Measurements from ENCODE around the gene SAMD10. TPM values are rescaled to one million over a fixed set of nuclear protein-coding genes. Genes with fewer than 3 reads are reported as not detected.

Gene SAMD10
- total and polyA plus RNA-seq, 10 of the 15 experiments (the other 5 are each of a cell fraction or from before 2014, with no cell fraction given): 1.3 to 51.4 (median 17.9) TPM

DNA sequence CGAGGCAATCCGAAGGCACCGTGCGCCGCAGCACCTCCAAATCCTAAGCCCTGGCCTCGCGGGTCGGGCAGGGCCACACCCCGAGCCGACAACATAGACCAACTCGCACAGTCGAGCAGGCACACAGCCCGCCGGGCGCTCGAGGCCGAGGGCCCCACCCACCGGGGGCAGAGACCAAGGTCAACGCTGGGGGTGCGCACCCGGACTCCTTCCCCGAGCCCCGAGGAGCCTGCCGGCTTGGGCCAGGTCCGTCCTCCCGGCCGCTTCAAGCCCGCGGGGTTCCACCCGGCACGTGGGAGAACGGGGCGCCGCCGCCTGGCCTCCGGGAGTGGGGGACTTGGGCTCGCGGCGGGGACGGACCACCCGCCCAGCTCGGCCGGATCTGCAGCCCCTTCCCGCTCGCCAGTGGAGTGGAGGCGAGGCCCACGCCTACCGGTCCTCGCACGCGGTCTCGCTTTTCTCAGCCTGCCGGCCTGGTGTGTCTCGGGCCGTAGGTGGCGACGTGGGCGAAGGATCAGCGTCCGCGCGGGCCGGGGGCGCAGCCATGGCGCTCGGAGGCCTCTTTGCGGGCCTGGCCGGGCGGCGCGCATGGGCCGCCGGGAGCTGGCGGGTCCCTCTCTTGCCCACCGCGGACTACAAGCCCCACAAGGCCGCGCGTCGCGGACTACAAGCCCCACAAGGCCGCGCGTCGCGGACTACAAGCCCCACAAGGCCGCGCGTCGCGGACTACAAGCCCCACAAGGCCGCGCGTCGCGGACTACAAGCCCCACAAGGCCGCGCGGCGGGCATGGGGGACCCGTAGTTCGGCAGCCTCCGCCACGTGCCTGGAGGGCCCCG, 23.4 kb downstream of the SAMD10 start, which contains the start of gene UCKL1 (continued):
- TF ChIP-seq, protein P1, sequence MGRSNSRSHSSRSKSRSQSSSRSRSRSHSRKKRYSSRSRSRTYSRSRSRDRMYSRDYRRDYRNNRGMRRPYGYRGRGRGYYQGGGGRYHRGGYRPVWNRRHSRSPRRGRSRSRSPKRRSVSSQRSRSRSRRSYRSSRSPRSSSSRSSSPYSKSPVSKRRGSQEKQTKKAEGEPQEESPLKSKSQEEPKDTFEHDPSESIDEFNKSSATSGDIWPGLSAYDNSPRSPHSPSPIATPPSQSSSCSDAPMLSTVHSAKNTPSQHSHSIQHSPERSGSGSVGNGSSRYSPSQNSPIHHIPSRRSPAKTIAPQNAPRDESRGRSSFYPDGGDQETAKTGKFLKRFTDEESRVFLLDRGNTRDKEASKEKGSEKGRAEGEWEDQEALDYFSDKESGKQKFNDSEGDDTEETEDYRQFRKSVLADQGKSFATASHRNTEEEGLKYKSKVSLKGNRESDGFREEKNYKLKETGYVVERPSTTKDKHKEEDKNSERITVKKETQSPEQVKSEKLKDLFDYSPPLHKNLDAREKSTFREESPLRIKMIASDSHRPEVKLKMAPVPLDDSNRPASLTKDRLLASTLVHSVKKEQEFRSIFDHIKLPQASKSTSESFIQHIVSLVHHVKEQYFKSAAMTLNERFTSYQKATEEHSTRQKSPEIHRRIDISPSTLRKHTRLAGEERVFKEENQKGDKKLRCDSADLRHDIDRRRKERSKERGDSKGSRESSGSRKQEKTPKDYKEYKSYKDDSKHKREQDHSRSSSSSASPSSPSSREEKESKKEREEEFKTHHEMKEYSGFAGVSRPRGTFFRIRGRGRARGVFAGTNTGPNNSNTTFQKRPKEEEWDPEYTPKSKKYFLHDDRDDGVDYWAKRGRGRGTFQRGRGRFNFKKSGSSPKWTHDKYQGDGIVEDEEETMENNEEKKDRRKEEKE (IDR thresholded peaks at IDR 0.05): no peak
- no peak for TF ChIP-seq EP300 (IDR thresholded peaks at IDR 0.05; ENCODE audit: borderline replicate concordance in 1 of 2, control insufficient read depth in 1 of 2, low read depth in 2 of 2, low read length in 2 of 2)
- peak; percentile 83; the same call in 1 of the 2 replicates for TF ChIP-seq ZNF207 (IDR thresholded peaks at IDR 0.05; ENCODE audit: borderline replicate concordance)
- no peak for TF ChIP-seq ZBED1 (IDR thresholded peaks at IDR 0.05; ENCODE audit: borderline replicate concordance)
- no peak for TF ChIP-seq MTA2 (IDR thresholded peaks at IDR 0.05; ENCODE audit: low read depth)
- TF ChIP-seq CREM (IDR thresholded peaks at IDR 0.05; ENCODE audit: low read depth): peak; percentile 97

DNA sequence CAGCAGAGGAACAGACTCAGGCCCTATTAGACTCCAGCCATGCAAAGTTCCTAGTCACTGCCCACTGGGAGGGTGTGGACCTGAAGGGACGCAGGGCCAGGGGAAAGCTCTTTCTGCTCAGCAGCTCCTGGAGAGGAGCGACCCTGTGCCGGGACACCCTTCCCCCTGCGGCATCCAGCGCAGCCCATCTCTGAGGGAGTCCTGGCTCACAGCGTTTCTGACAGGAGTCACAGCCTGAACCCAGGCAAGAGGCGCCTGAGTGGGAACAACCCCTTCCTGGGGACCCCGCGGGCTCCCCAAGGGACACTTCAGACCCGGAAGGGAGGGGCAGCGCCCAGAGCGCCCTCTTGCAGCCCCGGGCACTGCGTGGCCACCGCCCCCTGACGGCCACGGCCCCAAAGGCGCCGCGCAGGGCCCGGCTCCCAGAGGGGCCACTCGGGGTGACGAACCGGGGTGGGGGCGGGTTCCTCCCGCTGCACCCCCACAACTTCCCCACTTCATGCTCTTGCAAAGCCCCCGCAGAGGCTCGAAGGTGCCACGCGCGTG, 24.1 kb downstream of the SAMD10 start:
- ChIA-PET RAD21 (ENCODE audit: unreplicated experiment) (interaction anchor here (2.2 kb wide), 1 partner anchor 84 kb away, joined by 10 read pairs; no protein-coding TSS in a partner anchor), CTCF (interaction anchor here (1.2 to 1.9 kb wide), 2 partner anchors 18 to 248 kb away, joined by 4 to 7 read pairs; partner anchors contain the start of genes ARFRP1 and ZGPAT), SMC1A (ENCODE audit: uncharacterized antibody, unreplicated experiment) (interaction anchor here (0.7 to 2.7 kb wide), 3 partner anchors 18 to 246 kb away, joined by 3 to 7 read pairs (median 3); no protein-coding TSS in a partner anchor), POLR2A (interaction anchor here (1.1 to 1.2 kb wide), 2 partner anchors 297 to 314 kb away, joined by 3 read pairs; partner anchors contain the start of gene RTEL1)
- Histone ChIP-seq H3K27ac (ENCODE audit: control insufficient read depth, insufficient read depth) (peak overlapping the region; percentile 83), H3K36me3 (ENCODE audit: control insufficient read depth in 2 of 2, insufficient read depth in 2 of 2, low read length in 1 of 2) (no peaks in the 10 kb centered on the region; a peak in 2 of 4 replicates), H3K9ac (ENCODE audit: control insufficient read depth, insufficient read depth, low read length) (peak overlapping the region; percentile 90), H2AFZ (ENCODE audit: control insufficient read depth, low read depth, low read length) (no peak overlapping the region; the same call in 1 of the 2 replicates), H3K4me3 (peak overlapping the region; percentile 81), H3K4me1 (ENCODE audit: control insufficient read depth, insufficient read depth, low read length) (peaks cover 10% of the 10 kb centered on the region), H3K79me2 (ENCODE audit: control insufficient read depth, insufficient read depth, low read length) (peaks cover 38% of the 10 kb centered on the region), H3K9me3 (replicated peaks; ENCODE audit: control insufficient read depth, insufficient read depth, low read length) (no peaks in the 10 kb centered on the region), H4K20me1 (ENCODE audit: control insufficient read depth, insufficient read depth) (peaks cover 3% of the 10 kb centered on the region; the same call in 1 of the 2 replicates), H3K27me3 (replicated peaks in 1 of 2; ENCODE audit: control insufficient read depth in 2 of 2, insufficient read depth in 2 of 2, low read length in 1 of 2) (no peaks in the 10 kb centered on the region), H3K4me2 (ENCODE audit: control insufficient read depth, insufficient read depth) (peak overlapping the region; percentile 78)
- ATAC-seq: peak; percentile 45
- intact Hi-C loops (cut with micrococcal nuclease; ENCODE audit: unreplicated experiment): loop anchor here (5.0 kb wide), 1 partner anchor 102 kb away; no protein-coding TSS in a partner anchor
- no peak for FAIRE-seq
- under 1% methylated on average over 29 of the region's 31 CpGs for WGBS (ENCODE audit: insufficient coverage, insufficient replicate concordance, low lambda C conversion rate, missing lambda C conversion rate)
- BruUV-seq (replicated peaks): TSS peak; percentile 30
- DNase-seq (ENCODE audit: low read depth, low spot score): no peak
- in situ Hi-C loops (cut with MboI): no loop called here
- TF ChIP-seq RAD51 (IDR thresholded peaks at IDR 0.05) (no peak), PAX8 (IDR thresholded peaks at IDR 0.05) (no peak), POLR2AphosphoS5 (IDR thresholded peaks at IDR 0.05; ENCODE audit: low read length) (no peak), GABPA (IDR thresholded peaks at IDR 0.05; ENCODE audit: low read depth) (no peak), CREB1 (IDR thresholded peaks at IDR 0.05; ENCODE audit: low read depth) (0 out of 2 replicates have a peak, but pooled peaks have one; percentile 27), TARDBP (IDR thresholded peaks at IDR 0.05; ENCODE audit: borderline replicate concordance) (no peak), MTA3 (IDR thresholded peaks at IDR 0.05; ENCODE audit: borderline replicate concordance, low read length) (no peak)
- TF ChIP-seq, protein P2, sequence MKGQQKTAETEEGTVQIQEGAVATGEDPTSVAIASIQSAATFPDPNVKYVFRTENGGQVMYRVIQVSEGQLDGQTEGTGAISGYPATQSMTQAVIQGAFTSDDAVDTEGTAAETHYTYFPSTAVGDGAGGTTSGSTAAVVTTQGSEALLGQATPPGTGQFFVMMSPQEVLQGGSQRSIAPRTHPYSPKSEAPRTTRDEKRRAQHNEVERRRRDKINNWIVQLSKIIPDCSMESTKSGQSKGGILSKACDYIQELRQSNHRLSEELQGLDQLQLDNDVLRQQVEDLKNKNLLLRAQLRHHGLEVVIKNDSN (IDR thresholded peaks at IDR 0.05; ENCODE audit: borderline replicate concordance, extremely low read length, insufficient read depth, low read depth, low read length): no peak
- TF ChIP-seq, protein P3, sequence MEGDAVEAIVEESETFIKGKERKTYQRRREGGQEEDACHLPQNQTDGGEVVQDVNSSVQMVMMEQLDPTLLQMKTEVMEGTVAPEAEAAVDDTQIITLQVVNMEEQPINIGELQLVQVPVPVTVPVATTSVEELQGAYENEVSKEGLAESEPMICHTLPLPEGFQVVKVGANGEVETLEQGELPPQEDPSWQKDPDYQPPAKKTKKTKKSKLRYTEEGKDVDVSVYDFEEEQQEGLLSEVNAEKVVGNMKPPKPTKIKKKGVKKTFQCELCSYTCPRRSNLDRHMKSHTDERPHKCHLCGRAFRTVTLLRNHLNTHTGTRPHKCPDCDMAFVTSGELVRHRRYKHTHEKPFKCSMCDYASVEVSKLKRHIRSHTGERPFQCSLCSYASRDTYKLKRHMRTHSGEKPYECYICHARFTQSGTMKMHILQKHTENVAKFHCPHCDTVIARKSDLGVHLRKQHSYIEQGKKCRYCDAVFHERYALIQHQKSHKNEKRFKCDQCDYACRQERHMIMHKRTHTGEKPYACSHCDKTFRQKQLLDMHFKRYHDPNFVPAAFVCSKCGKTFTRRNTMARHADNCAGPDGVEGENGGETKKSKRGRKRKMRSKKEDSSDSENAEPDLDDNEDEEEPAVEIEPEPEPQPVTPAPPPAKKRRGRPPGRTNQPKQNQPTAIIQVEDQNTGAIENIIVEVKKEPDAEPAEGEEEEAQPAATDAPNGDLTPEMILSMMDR (IDR thresholded peaks at IDR 0.05 in 2 of 3, conservative IDR thresholded peaks at IDR 0.05 in 1 of 3; ENCODE audit: control insufficient read depth in 2 of 3, extremely low read depth in 1 of 3, insufficient read depth in 1 of 3, low read depth in 3 of 3, low read length in 3 of 3): peak; percentile 32 to 59 (median 54)

Measured in GM12878 (cell line).